GM12878 (cell line): ENCODE data around the gene CRMP1. TPM values are rescaled to one million over a fixed set of nuclear protein-coding genes. Genes with fewer than 3 reads are reported as not detected.

ENCODE experiments used
- ATAC-seq: fragments of 200-7000 bp; cut with Tn5 transposase; 3 replicates; pipeline ENCODE4 v1.9.1; 2020; ENCODE audit warnings: mild to moderate bottlenecking, moderate library complexity
- BruUV-seq: library from RNA; stranded (reverse); fragments of 400-500 nt; replicated peaks from 2 replicates; lab custom pipeline; 2021; lab: Mats Ljungman, UMichigan
- CTCF ChIA-PET: fragments of 300-600 bp; sonication (Branson Sonifier 250); formaldehyde crosslinking; extraction: SDS; loops from one replicate; lab custom pipeline; 2021; ENCODE audit warnings: inconsistent platforms; lab: Yijun Ruan, JAX
- POLR2A ChIA-PET: fragments of 350-600 bp; formaldehyde crosslinking; extraction: SDS; loops from one replicate; lab custom pipeline; 2021; ENCODE audit warnings: inconsistent platforms; lab: Charles Lee
- RAD21 ChIA-PET: fragments of 300-600 bp; sonication (Branson Sonifier 250); formaldehyde crosslinking; loops from one replicate; lab custom pipeline; 2023; ENCODE audit warnings: antibody characterized with exemption; ENCODE audit not compliant: unreplicated experiment; lab: Charles Lee
- SMC1A ChIA-PET: fragments of 300-600 bp; sonication (Branson Sonifier 250); formaldehyde crosslinking; loops from one replicate; lab custom pipeline; 2023; ENCODE audit not compliant: unreplicated experiment, uncharacterized antibody; lab: Charles Lee
- DNase-seq: peaks from one replicate; pipeline ENCODE4 v3.0.0-alpha.2; 2011; ENCODE audit warnings: low read depth, low spot score
- FAIRE-seq: peaks from 3 replicates; lab custom pipeline; 2011; peaks lifted over from hg19 to GRCh38; lab: Jason Lieb, UNC
- H2AFZ ChIP-seq: 2 replicates; pipeline ENCODE4 v1.6.0; 2011; ENCODE audit warnings: low read depth, low read length, control low read depth; ENCODE audit not compliant: control insufficient read depth
- H3K27ac ChIP-seq: 2 replicates; pipeline ENCODE4 v1.5.1; 2011; ENCODE audit warnings: control low read depth; ENCODE audit not compliant: control insufficient read depth, insufficient read depth
- H3K27me3 ChIP-seq, 2 experiments: replicated peaks in 1 of 2; 2 replicates each; pipeline versions ENCODE4 v1.6.0 to v1.6.1; 2011; ENCODE audit warnings: low read length in 1 of 2; ENCODE audit not compliant: control insufficient read depth in 2 of 2, insufficient read depth in 2 of 2
- H3K36me3 ChIP-seq, 2 experiments: 2 replicates each; pipeline ENCODE4 v1.5.1; 2011; ENCODE audit warnings: low read length in 1 of 2; ENCODE audit not compliant: control insufficient read depth in 2 of 2, insufficient read depth in 2 of 2
- H3K4me1 ChIP-seq: 2 replicates; pipeline ENCODE4 v1.6.1; 2011; ENCODE audit warnings: mild to moderate bottlenecking, low read length, moderate library complexity, mixed read lengths; ENCODE audit not compliant: control insufficient read depth, insufficient read depth
- H3K4me2 ChIP-seq: 2 replicates; pipeline ENCODE4 v1.6.0; 2011; ENCODE audit warnings: control low read depth; ENCODE audit not compliant: control insufficient read depth, insufficient read depth
- H3K4me3 ChIP-seq: fragments of 200-600 bp; sonication (generic); 2 replicates; pipeline ENCODE4 v1.5.1; 2016
- H3K79me2 ChIP-seq: 2 replicates; pipeline ENCODE4 v1.6.0; 2011; ENCODE audit warnings: low read length; ENCODE audit not compliant: control insufficient read depth, insufficient read depth
- H3K9ac ChIP-seq: 2 replicates; pipeline ENCODE4 v1.8.0; 2011; ENCODE audit warnings: low read length, control low read depth, mixed read lengths; ENCODE audit not compliant: control insufficient read depth, insufficient read depth
- H3K9me3 ChIP-seq: replicated peaks from 3 replicates; pipeline ENCODE4 v1.5.1; 2011; ENCODE audit warnings: mild to moderate bottlenecking, low read length; ENCODE audit not compliant: control insufficient read depth, insufficient read depth
- H4K20me1 ChIP-seq: 2 replicates; pipeline ENCODE4 v1.6.0; 2011; ENCODE audit not compliant: control insufficient read depth, insufficient read depth
- ATF7 ChIP-seq: fragments of 450-650 bp; IDR thresholded peaks from 2 replicates; pipeline ENCODE4 v1.6.1; 2016; ENCODE audit warnings: low read depth, mild to moderate bottlenecking
- BHLHE40 ChIP-seq, 2 experiments: fragments of 450-650 bp in 1 of 2; IDR thresholded peaks; 2 replicates each; pipeline ENCODE4 v1.6.1; 2011 to 2017; ENCODE audit warnings: low read depth in 2 of 2, borderline replicate concordance in 1 of 2, improper control_type of control experiment in 1 of 2, low read length in 1 of 2, mild to moderate bottlenecking in 1 of 2
- E2F8 ChIP-seq: fragments of 450-650 bp; IDR thresholded peaks from 2 replicates; pipeline ENCODE4 v1.6.1; 2018; ENCODE audit warnings: mild to moderate bottlenecking, low read depth, moderate library complexity; ENCODE audit not compliant: partially characterized antibody
- ELK1 ChIP-seq: IDR thresholded peaks from 2 replicates; pipeline ENCODE4 v1.6.1; 2012; ENCODE audit warnings: low read depth, low read length, improper control_type of control experiment
- FOXM1 ChIP-seq: IDR thresholded peaks from 2 replicates; pipeline ENCODE4 v1.6.1; 2012; ENCODE audit warnings: low read depth, mild to moderate bottlenecking, inconsistent platforms, low read length, moderate library complexity
- GATAD2B ChIP-seq: fragments of 450-650 bp; conservative IDR thresholded peaks from 2 replicates; pipeline ENCODE4 v1.6.1; 2017; ENCODE audit warnings: low read depth, mild to moderate bottlenecking, moderate library complexity
- HCFC1 ChIP-seq: fragments of 150-350 bp; IDR thresholded peaks from 2 replicates; pipeline ENCODE4 v1.6.1; 2014; ENCODE audit warnings: low read length
- JUND ChIP-seq: IDR thresholded peaks from 2 replicates; pipeline ENCODE4 v1.6.1; 2012; ENCODE audit warnings: low read depth, mild to moderate bottlenecking, low read length, improper control_type of control experiment, moderate library complexity
- NFIC ChIP-seq: IDR thresholded peaks from 2 replicates; pipeline ENCODE4 v1.6.1; 2012; ENCODE audit warnings: low read depth, mild to moderate bottlenecking, inconsistent platforms, low read length, moderate library complexity
- POLR2AphosphoS2 ChIP-seq: IDR thresholded peaks from 2 replicates; pipeline ENCODE4 v1.6.1; 2011; ENCODE audit warnings: low read depth, mild to moderate bottlenecking, low read length, improper control_type of control experiment, moderate library complexity
- POLR2AphosphoS5 ChIP-seq: IDR thresholded peaks from 2 replicates; pipeline ENCODE4 v1.6.1; 2011; ENCODE audit warnings: mild to moderate bottlenecking, low read length, inconsistent platforms
- SPI1 ChIP-seq: IDR thresholded peaks from 2 replicates; pipeline ENCODE4 v1.6.1; 2011; ENCODE audit warnings: low read depth, mild to moderate bottlenecking, low read length, moderate library complexity, borderline replicate concordance; ENCODE audit not compliant: insufficient read depth
- SREBF2 ChIP-seq: IDR thresholded peaks from 2 replicates; pipeline ENCODE4 v1.6.1; 2012; ENCODE audit warnings: mild to moderate bottlenecking, low read length
- STAT1 ChIP-seq: fragments of 450-650 bp; conservative IDR thresholded peaks from 2 replicates; pipeline ENCODE4 v1.6.1; 2014; ENCODE audit warnings: antibody characterized with exemption, mild to moderate bottlenecking
- STAT3 ChIP-seq: IDR thresholded peaks from 2 replicates; pipeline ENCODE4 v1.6.1; 2011; ENCODE audit warnings: low read depth, low read length, improper control_type of control experiment
- TBL1XR1 ChIP-seq: IDR thresholded peaks from 2 replicates; pipeline ENCODE4 v1.6.1; 2012; ENCODE audit warnings: low read depth, low read length, improper control_type of control experiment
- TCF3 ChIP-seq: IDR thresholded peaks from 2 replicates; pipeline ENCODE4 v1.6.1; 2012; ENCODE audit warnings: low read depth, mild to moderate bottlenecking, low read length, borderline replicate concordance; ENCODE audit not compliant: insufficient read depth
- WGBS: methylation state at CpG from one replicate; pipeline ENCODE4 v1.1.6; 2016; ENCODE audit warnings: low lambda C conversion rate; ENCODE audit not compliant: insufficient replicate concordance, insufficient coverage; ENCODE audit errors: missing lambda C conversion rate; 5-methylcytosine and 5-hydroxymethylcytosine counted together
- in situ Hi-C: fragments of 300-500 bp; cut with MboI; formaldehyde crosslinking; loops from 9 replicates; pipeline ENCODE4 v1.14.3; 2018; ENCODE audit warnings: mixed read lengths
- intact Hi-C: fragments of 100-400 bp; cut with micrococcal nuclease; formaldehyde crosslinking; loops from one replicate; pipeline ENCODE4 v1.14.2; 2022; ENCODE audit not compliant: unreplicated experiment
- polyA plus RNA-seq, 11 experiments: library from polyadenylated mRNA; depleted of rRNA in 4 of 11; unstranded in 6 of 11; stranded (reverse) in 5 of 11; fragments of >200 nt; fragmentation: Nextera tagmentation in 4 of 11; fragmentation: Illumina TruSeq in 1 of 11; extraction: Ambion mirVana in 4 of 11; extraction: Trizol in 1 of 11; gene quantifications; 1 replicate in 1 of 11; 2 replicates in 10 of 11; pipeline versions ENCODE4 v1.2.1 to v1.2.3, GENCODE V29; 2011 to 2016; ENCODE audit warnings: inconsistent platforms in 2 of 11, missing spikeins in 2 of 11, low read depth in 1 of 11
- total RNA-seq, 4 experiments: library from RNA; depleted of rRNA in 3 of 4; stranded (reverse); fragments of >200 nt in 3 of 4; fragmentation: Illumina TruSeq in 1 of 4; extraction: Trizol in 1 of 4; gene quantifications; 2 replicates each; pipeline versions ENCODE4 v1.2.1 to v1.2.3, GENCODE V29; 2013 to 2021

Gene CRMP1
- total and polyA plus RNA-seq, 10 of the 15 experiments (the other 5 are each of a cell fraction or from before 2014, with no cell fraction given) = 0.03 to 1.4 (median 0.12) TPM; not detected in 2

GRCh38 chr4:5933996-5934831, 41.3 kb upstream of the CRMP1 start:
- Histone ChIP-seq H3K4me2 (no peak overlapping the region), H3K4me1 (no peaks in the 10 kb centered on the region), H2AFZ (no peak overlapping the region), H3K79me2 (no peaks in the 10 kb centered on the region), H4K20me1 (no peaks in the 10 kb centered on the region), H3K36me3 (no peaks in the 10 kb centered on the region), H3K9me3 (no peaks in the 10 kb centered on the region), H3K27ac (no peak overlapping the region), H3K27me3 (peaks cover 4 to 5% of the 10 kb centered on the region in 2 experiments; a peak in 3 of 4 replicates), H3K9ac (no peak overlapping the region), H3K4me3 (no peak overlapping the region)
- 23% methylated on average over 16 of the region's 16 CpGs for WGBS
- in situ Hi-C loops (no loop called here), intact Hi-C loops (no loop called here)
- BruUV-seq = no TSS peak
- no peak for ATAC-seq
- ChIA-PET RAD21 (no interaction called here), POLR2A (no interaction called here), SMC1A (no interaction called here), CTCF (no interaction called here)
- FAIRE-seq = no peak
- DNase-seq = no peak
- TF ChIP-seq POLR2AphosphoS5 = no peak
- TF ChIP-seq BHLHE40 (IDR thresholded peaks at IDR 0.05; ENCODE audit: borderline replicate concordance in 1 of 2, low read depth in 2 of 2, low read length in 1 of 2) = no peak
- no peak for TF ChIP-seq SPI1
- no peak for TF ChIP-seq NFIC
- no peak for TF ChIP-seq STAT1
- no peak for TF ChIP-seq FOXM1
- TF ChIP-seq ELK1 = no peak
- no peak for TF ChIP-seq TBL1XR1
- TF ChIP-seq JUND = no peak
- no peak for TF ChIP-seq E2F8
- TF ChIP-seq SREBF2 = no peak
- TF ChIP-seq ATF7 = no peak
- TF ChIP-seq STAT3 = no peak
- TF ChIP-seq POLR2AphosphoS2 = no peak
- TF ChIP-seq GATAD2B = no peak
- TF ChIP-seq TCF3 = no peak
- no peak for TF ChIP-seq HCFC1
